ENCODE data around the gene FAM200C. TPM values are rescaled to one million over a fixed set of nuclear protein-coding genes. Genes with fewer than 3 reads are reported as not detected.

The FAM200C gene
- total RNA-seq, 1 experiment from 2014 or later = 1.5 TPM

DNA sequence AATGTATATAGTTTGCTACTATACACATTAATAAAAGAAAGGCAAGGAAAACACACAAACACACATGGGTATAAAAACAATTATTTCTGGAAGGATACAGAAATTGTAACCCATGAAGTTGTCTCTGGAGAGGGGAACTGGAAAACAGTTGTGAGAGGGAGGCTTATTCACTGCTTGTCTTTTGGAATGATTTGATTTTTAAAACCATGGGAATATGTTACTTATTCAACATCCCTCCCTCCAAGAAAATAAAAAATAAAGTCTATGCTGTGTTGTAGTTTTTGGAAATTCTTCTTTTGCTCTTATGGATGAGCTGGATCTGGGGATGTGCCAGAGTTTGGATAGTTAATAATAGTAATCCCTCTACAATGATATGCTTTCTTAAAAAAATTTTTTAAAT lies 23.4 kb downstream of the FAM200C start:
- Histone ChIP-seq H3K36me3 (ENCODE audit: low read depth, low read length) (no peaks in the 10 kb centered on the region), H3K4me3 (ENCODE audit: low read length) (no peak overlapping the region), H3K4me1 (ENCODE audit: insufficient read depth, low read length) (no peaks in the 10 kb centered on the region), H3K4me2 (ENCODE audit: low read length) (no peak overlapping the region), H3K27ac (ENCODE audit: low read length) (no peak overlapping the region), H3K9ac (ENCODE audit: low read length) (no peak overlapping the region), H3F3A (ENCODE audit: low read length, unreplicated experiment) (no peaks in the 10 kb centered on the region), H3K79me2 (ENCODE audit: low read length) (no peaks in the 10 kb centered on the region), H2AFZ (ENCODE audit: low read length) (no peak overlapping the region), H3K27me3 (ENCODE audit: low read length) (peaks cover 10% of the 10 kb centered on the region; the same call in 1 of the 2 replicates), H4K20me1 (ENCODE audit: low read length) (no peaks in the 10 kb centered on the region), H3K9me2 (replicated peaks; ENCODE audit: low read length) (no peaks in the 10 kb centered on the region), H3K9me3 (ENCODE audit: low read length) (no peaks in the 10 kb centered on the region)
- TF ChIP-seq EZH2 (IDR thresholded peaks at IDR 0.05; ENCODE audit: low read length, unreplicated experiment) (no peak), CTCF (conservative IDR thresholded peaks at IDR 0.05; ENCODE audit: low read depth, low read length) (no peak), EZH2phosphoT487 (IDR thresholded peaks at IDR 0.05; ENCODE audit: borderline replicate concordance, low read length) (no peak)
- intact Hi-C loops (cut with micrococcal nuclease) = no loop called here
- ATAC-seq (no peak), DNase-seq (no peak)
- CTCF ChIA-PET = no interaction called here
- POLR2A ChIA-PET (ENCODE audit: unreplicated experiment) = no interaction called here
- BruUV-seq (replicated peaks) = no TSS peak

GRCh38 chr5:160375701-160376100 lies 24.2 kb downstream of the FAM200C start:
- DNase-seq (no peak), ATAC-seq (no peak)
- intact Hi-C loops (cut with micrococcal nuclease) = no loop called here
- no peak overlapping the region for H2AFZ ChIP-seq (ENCODE audit: low read length)
- H3K4me1 ChIP-seq (ENCODE audit: insufficient read depth, low read length) = no peaks in the 10 kb centered on the region
- no peaks in the 10 kb centered on the region for H3K36me3 ChIP-seq (ENCODE audit: low read depth, low read length)
- no peak overlapping the region for H3K27ac ChIP-seq (ENCODE audit: low read length)
- H3K4me2 ChIP-seq (ENCODE audit: low read length) = no peak overlapping the region
- H4K20me1 ChIP-seq (ENCODE audit: low read length) = no peaks in the 10 kb centered on the region
- H3K9me2 ChIP-seq (replicated peaks; ENCODE audit: low read length) = no peaks in the 10 kb centered on the region
- POLR2A ChIA-PET (ENCODE audit: unreplicated experiment) = no interaction called here
- TF ChIP-seq EZH2phosphoT487 (IDR thresholded peaks at IDR 0.05; ENCODE audit: borderline replicate concordance, low read length) = no peak
- TF ChIP-seq CTCF (conservative IDR thresholded peaks at IDR 0.05; ENCODE audit: low read depth, low read length) = no peak
- TF ChIP-seq EZH2 (IDR thresholded peaks at IDR 0.05; ENCODE audit: low read length, unreplicated experiment) = no peak
- CTCF ChIA-PET = no interaction called here
- no TSS peak for BruUV-seq (replicated peaks)
- H3K9ac ChIP-seq (ENCODE audit: low read length) = no peak overlapping the region
- H3K4me3 ChIP-seq (ENCODE audit: low read length) = no peak overlapping the region
- peaks cover 10% of the 10 kb centered on the region; the same call in 1 of the 2 replicates for H3K27me3 ChIP-seq (ENCODE audit: low read length)
- H3K9me3 ChIP-seq (ENCODE audit: low read length) = no peaks in the 10 kb centered on the region
- H3F3A ChIP-seq (ENCODE audit: low read length, unreplicated experiment) = no peaks in the 10 kb centered on the region
- no peaks in the 10 kb centered on the region for H3K79me2 ChIP-seq (ENCODE audit: low read length)

DNA sequence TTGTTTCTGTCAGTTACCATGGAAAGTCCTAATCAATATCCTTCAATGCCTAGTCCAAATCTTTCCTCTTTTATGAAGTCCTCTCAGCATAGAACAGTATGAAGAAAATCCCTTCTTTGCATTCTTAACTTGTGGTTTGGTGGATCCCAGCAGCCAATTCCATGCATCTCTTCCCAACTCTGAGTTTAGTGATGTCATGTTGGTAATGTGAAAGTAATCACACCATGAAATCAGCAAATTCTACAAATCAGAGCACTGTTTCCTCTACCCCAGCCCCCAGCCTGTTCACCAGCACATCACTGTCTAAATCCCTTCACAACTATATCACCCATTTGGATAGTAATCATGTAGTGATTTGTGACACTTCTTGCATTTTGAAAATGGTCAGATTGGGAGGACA lies 24.7 kb downstream of the FAM200C start:
- Histone ChIP-seq H2AFZ (ENCODE audit: low read length) (no peak overlapping the region), H3K9ac (ENCODE audit: low read length) (no peak overlapping the region), H3K27ac (ENCODE audit: low read length) (no peak overlapping the region), H3K9me2 (replicated peaks; ENCODE audit: low read length) (no peaks in the 10 kb centered on the region), H3K36me3 (ENCODE audit: low read depth, low read length) (no peaks in the 10 kb centered on the region), H3K4me1 (ENCODE audit: insufficient read depth, low read length) (no peaks in the 10 kb centered on the region; the same call in 1 of the 2 replicates), H3K79me2 (ENCODE audit: low read length) (no peaks in the 10 kb centered on the region), H3K9me3 (ENCODE audit: low read length) (no peaks in the 10 kb centered on the region), H3F3A (ENCODE audit: low read length, unreplicated experiment) (no peaks in the 10 kb centered on the region), H4K20me1 (ENCODE audit: low read length) (no peaks in the 10 kb centered on the region), H3K4me3 (ENCODE audit: low read length) (no peak overlapping the region), H3K27me3 (ENCODE audit: low read length) (peaks cover 15% of the 10 kb centered on the region; the same call in 1 of the 2 replicates), H3K4me2 (ENCODE audit: low read length) (no peak overlapping the region)
- ATAC-seq (no peak), DNase-seq (no peak)
- TF ChIP-seq EZH2 (IDR thresholded peaks at IDR 0.05; ENCODE audit: low read length, unreplicated experiment) (no peak), CTCF (conservative IDR thresholded peaks at IDR 0.05; ENCODE audit: low read depth, low read length) (no peak), EZH2phosphoT487 (IDR thresholded peaks at IDR 0.05; ENCODE audit: borderline replicate concordance, low read length) (no peak)
- ChIA-PET CTCF (no interaction called here), POLR2A (ENCODE audit: unreplicated experiment) (no interaction called here)
- BruUV-seq (replicated peaks) = no TSS peak
- intact Hi-C loops (cut with micrococcal nuclease) = no loop called here
